ENCODE data around the gene FSTL4. TPM values are rescaled to one million over a fixed set of nuclear protein-coding genes. Genes with fewer than 3 reads are reported as not detected.

Gene FSTL4
- total RNA-seq, 2 donors from 2014 or later = 0.32 to 0.89 TPM

- H3K36me3 ChIP-seq = no peaks in the 10 kb centered on the region
- no peak for TF ChIP-seq CTCF (IDR thresholded peaks at IDR 0.05)
- no peaks in the 10 kb centered on the region for H3K4me1 ChIP-seq
- DNase-seq = no peak
- H3K27ac ChIP-seq = no peak overlapping the region
- intact Hi-C loops (cut with DNase I) = no loop called here
- no peaks in the 10 kb centered on the region for H3K9me3 ChIP-seq
- no peaks in the 10 kb centered on the region for H3K27me3 ChIP-seq
- no peak overlapping the region for H3K9ac ChIP-seq (ENCODE audit: low read depth in 2 of 2, low read length in 2 of 2)
- H3K4me3 ChIP-seq = no peak overlapping the region
Measured at GRCh38 chr5:133201310-133201709, 411.0 kb downstream of the FSTL4 start.

GRCh38 chr5:133200256-133200655 lies 412.1 kb downstream of the FSTL4 start:
- no peak for TF ChIP-seq CTCF (IDR thresholded peaks at IDR 0.05)
- Histone ChIP-seq H3K36me3 (no peaks in the 10 kb centered on the region), H3K4me1 (no peaks in the 10 kb centered on the region), H3K27ac (no peak overlapping the region), H3K9me3 (no peaks in the 10 kb centered on the region), H3K4me3 (no peak overlapping the region), H3K9ac (ENCODE audit: low read depth in 2 of 2, low read length in 2 of 2) (no peak overlapping the region), H3K27me3 (no peaks in the 10 kb centered on the region)
- intact Hi-C loops (cut with DNase I) = no loop called here
- no peak for DNase-seq

- Histone ChIP-seq H3K36me3 (no peaks in the 10 kb centered on the region), H3K27ac (no peak overlapping the region), H3K9ac (ENCODE audit: low read depth in 2 of 2, low read length in 2 of 2) (no peak overlapping the region), H3K4me1 (no peaks in the 10 kb centered on the region), H3K27me3 (no peaks in the 10 kb centered on the region), H3K4me3 (no peak overlapping the region), H3K9me3 (no peaks in the 10 kb centered on the region)
- TF ChIP-seq CTCF (IDR thresholded peaks at IDR 0.05) = no peak
- no peak for DNase-seq
- intact Hi-C loops (cut with DNase I) = no loop called here
Measured at GRCh38 chr5:133199417-133200178, 412.7 kb downstream of the FSTL4 start.

- intact Hi-C loops (cut with DNase I) = no loop called here
- no peaks in the 10 kb centered on the region for H3K36me3 ChIP-seq
- no peak overlapping the region for H3K4me3 ChIP-seq
- TF ChIP-seq CTCF (IDR thresholded peaks at IDR 0.05) = no peak
- H3K9me3 ChIP-seq = no peaks in the 10 kb centered on the region
- H3K9ac ChIP-seq (ENCODE audit: low read depth in 2 of 2, low read length in 2 of 2) = no peak overlapping the region
- no peaks in the 10 kb centered on the region for H3K4me1 ChIP-seq
- H3K27ac ChIP-seq = no peak overlapping the region
- no peak for DNase-seq
- no peaks in the 10 kb centered on the region for H3K27me3 ChIP-seq
Measured at GRCh38 chr5:133198511-133198910, 413.8 kb downstream of the FSTL4 start.

GRCh38 chr5:133196441-133197085 lies 415.8 kb downstream of the FSTL4 start:
- H3K36me3 ChIP-seq = no peaks in the 10 kb centered on the region
- intact Hi-C loops (cut with DNase I) = no loop called here
- DNase-seq = no peak
- H3K27ac ChIP-seq = no peak overlapping the region
- no peak overlapping the region for H3K9ac ChIP-seq (ENCODE audit: low read depth in 2 of 2, low read length in 2 of 2)
- H3K27me3 ChIP-seq = no peaks in the 10 kb centered on the region
- H3K9me3 ChIP-seq = no peaks in the 10 kb centered on the region
- H3K4me3 ChIP-seq = no peak overlapping the region
- H3K4me1 ChIP-seq = no peaks in the 10 kb centered on the region
- no peak for TF ChIP-seq CTCF (IDR thresholded peaks at IDR 0.05)

All from colonic mucosa (tissue), 4 donors.